WTC11 (cell line): ENCODE measurements around the gene IQCK. TPM values are rescaled to one million over a fixed set of nuclear protein-coding genes. Genes with fewer than 3 reads are reported as not detected.

Experiments
- ATAC-seq: fragments of 200-7000 bp; cut with Tn5 transposase; 2 replicates; pipeline ENCODE4 v1.10.0; 2021; ENCODE audit warnings: mild to moderate bottlenecking, moderate library complexity
- CTCF ChIA-PET: fragments of 300-600 bp; sonication (Branson Sonifier 250); formaldehyde crosslinking; loops from one replicate; lab custom pipeline; 2021; ENCODE audit warnings: antibody characterized with exemption; lab: Charles Lee
- POLR2A ChIA-PET: fragments of 350-600 bp; sonication (Branson Sonifier 250); formaldehyde crosslinking; loops from one replicate; lab custom pipeline; 2021; ENCODE audit warnings: antibody characterized with exemption; lab: Charles Lee
- DNase-seq: peaks from one replicate; pipeline ENCODE4 v3.0.0; 2021; ENCODE audit warnings: low spot score
- H3K27ac Mint-ChIP-seq: 2 replicates; pipeline ENCODE4 v1.8.0; 2021; ENCODE audit warnings: mixed read lengths
- H3K27me3 Mint-ChIP-seq: 2 replicates; pipeline ENCODE4 v1.8.0; 2021; ENCODE audit warnings: low read depth, mild to moderate bottlenecking, moderate library complexity, mixed read lengths
- H3K36me3 Mint-ChIP-seq: 2 replicates; pipeline ENCODE4 v1.8.0; 2021; ENCODE audit warnings: mixed read lengths
- H3K4me1 Mint-ChIP-seq: 2 replicates; pipeline ENCODE4 v1.8.0; 2022; ENCODE audit warnings: mixed read lengths
- H3K4me3 Mint-ChIP-seq: 2 replicates; pipeline ENCODE4 v1.8.0; 2021; ENCODE audit warnings: mild to moderate bottlenecking, moderate library complexity, mixed read lengths
- H3K9me3 Mint-ChIP-seq: 2 replicates; pipeline ENCODE4 v1.8.0; 2021; ENCODE audit warnings: mixed read lengths
- CREM ChIP-seq: sonication (generic); formaldehyde crosslinking; IDR thresholded peaks from 2 replicates; pipeline ENCODE4 v1.8.1; 2022; ENCODE audit warnings: mild to moderate bottlenecking, missing genetic modification reagents, moderate library complexity
- EMX1 ChIP-seq: fragments of 250-450 bp; sonication (Bioruptor Pico); IDR thresholded peaks from 2 replicates; pipeline ENCODE4 v1.8.0; 2021; ENCODE audit warnings: mild to moderate bottlenecking
- ETV6 ChIP-seq: sonication (generic); formaldehyde crosslinking; IDR thresholded peaks from 2 replicates; pipeline ENCODE4 v1.8.1; 2022; ENCODE audit warnings: mild to moderate bottlenecking, missing genetic modification reagents
- FOXJ3 ChIP-seq: sonication (generic); formaldehyde crosslinking; IDR thresholded peaks from 2 replicates; pipeline ENCODE4 v1.9.0; 2021; ENCODE audit warnings: missing genetic modification reagents, mild to moderate bottlenecking, borderline replicate concordance
- HMGA2 ChIP-seq: fragments of 250-450 bp; sonication (Bioruptor Pico); IDR thresholded peaks from 2 replicates; pipeline ENCODE4 v1.4.0; 2021; ENCODE audit warnings: mild to moderate bottlenecking, moderate library complexity
- MXD4 ChIP-seq: fragments of 250-450 bp; sonication (Bioruptor Pico); IDR thresholded peaks from 2 replicates; pipeline ENCODE4 v1.8.0; 2021; ENCODE audit warnings: mild to moderate bottlenecking, moderate library complexity, borderline replicate concordance
- NR2C2 ChIP-seq: sonication (generic); formaldehyde crosslinking; IDR thresholded peaks from 2 replicates; pipeline ENCODE4 v1.8.0; 2022; ENCODE audit warnings: mild to moderate bottlenecking, missing genetic modification reagents
- TCF7 ChIP-seq: sonication (generic); formaldehyde crosslinking; IDR thresholded peaks from 2 replicates; pipeline ENCODE4 v1.8.0; 2022; ENCODE audit warnings: mild to moderate bottlenecking, low read depth, missing genetic modification reagents, moderate library complexity
- TEAD1 ChIP-seq: sonication (generic); formaldehyde crosslinking; IDR thresholded peaks from 2 replicates; pipeline ENCODE4 v1.8.0; 2022; ENCODE audit warnings: mild to moderate bottlenecking, missing genetic modification reagents
- TEAD4 ChIP-seq: sonication (generic); formaldehyde crosslinking; IDR thresholded peaks from 2 replicates; pipeline ENCODE4 v1.8.0; 2022; ENCODE audit warnings: mild to moderate bottlenecking, missing genetic modification reagents
- TP53 ChIP-seq: sonication (generic); formaldehyde crosslinking; IDR thresholded peaks from 2 replicates; pipeline ENCODE4 v1.8.1; 2023; ENCODE audit warnings: mild to moderate bottlenecking, missing genetic modification reagents
- ZBTB21 ChIP-seq: sonication (generic); formaldehyde crosslinking; IDR thresholded peaks from 2 replicates; pipeline ENCODE4 v1.8.1; 2023; ENCODE audit warnings: mild to moderate bottlenecking, missing genetic modification reagents, borderline replicate concordance
- ZNF219 ChIP-seq: sonication (generic); formaldehyde crosslinking; IDR thresholded peaks from 2 replicates; pipeline ENCODE4 v1.8.0; 2023; ENCODE audit warnings: missing genetic modification reagents, mild to moderate bottlenecking, borderline replicate concordance
- ZNF232 ChIP-seq: sonication (generic); formaldehyde crosslinking; IDR thresholded peaks from 2 replicates; pipeline ENCODE4 v1.8.0; 2022; ENCODE audit warnings: mild to moderate bottlenecking, missing genetic modification reagents
- ZNF263 ChIP-seq: sonication (generic); formaldehyde crosslinking; IDR thresholded peaks from 2 replicates; pipeline ENCODE4 v1.8.1; 2022; ENCODE audit warnings: low read depth, mild to moderate bottlenecking, moderate library complexity, missing genetic modification reagents
- ZNF416 ChIP-seq: fragments of 250-450 bp; sonication (Bioruptor Pico); IDR thresholded peaks from 2 replicates; pipeline ENCODE4 v1.9.0; 2021; ENCODE audit warnings: mild to moderate bottlenecking, inconsistent platforms
- ZNF671 ChIP-seq: fragments of 250-450 bp; sonication (Bioruptor Pico); IDR thresholded peaks from 2 replicates; pipeline ENCODE4 v1.8.0; 2021; ENCODE audit warnings: mild to moderate bottlenecking
- total RNA-seq: library from RNA; stranded (reverse); gene quantifications from 3 replicates; pipeline ENCODE4 v1.2.3, GENCODE V29; 2021
- TF ChIP-seq, protein P1 (sequence below): sonication (generic); formaldehyde crosslinking; IDR thresholded peaks from 2 replicates; pipeline ENCODE4 v1.8.1; 2022; ENCODE audit warnings: missing genetic modification reagents, borderline replicate concordance
- TF ChIP-seq, protein P2 (sequence below): sonication (generic); formaldehyde crosslinking; IDR thresholded peaks from 2 replicates; pipeline ENCODE4 v1.8.1; 2023; ENCODE audit warnings: mild to moderate bottlenecking, missing genetic modification reagents, moderate library complexity
- TF ChIP-seq, protein P3 (sequence below): sonication (generic); formaldehyde crosslinking; IDR thresholded peaks from 2 replicates; pipeline ENCODE4 v1.8.0; 2022; ENCODE audit warnings: mild to moderate bottlenecking, missing genetic modification reagents
- TF ChIP-seq, protein P4 (sequence below): sonication (generic); formaldehyde crosslinking; conservative IDR thresholded peaks from 2 replicates; pipeline ENCODE4 v1.8.1; 2022; ENCODE audit warnings: mild to moderate bottlenecking, missing genetic modification reagents
- TF ChIP-seq, protein P5 (sequence below): sonication (generic); formaldehyde crosslinking; IDR thresholded peaks from 2 replicates; pipeline ENCODE4 v1.8.1; 2023; ENCODE audit warnings: mild to moderate bottlenecking, missing genetic modification reagents
- TF ChIP-seq, protein P6 (sequence below): sonication (generic); formaldehyde crosslinking; IDR thresholded peaks from 2 replicates; pipeline ENCODE4 v1.8.0; 2022; ENCODE audit warnings: mild to moderate bottlenecking, missing genetic modification reagents
- TF ChIP-seq, protein P7 (sequence below): sonication (generic); formaldehyde crosslinking; IDR thresholded peaks from 2 replicates; pipeline ENCODE4 v1.8.1; 2023; ENCODE audit warnings: mild to moderate bottlenecking, missing genetic modification reagents, borderline replicate concordance

IQCK gene
- total RNA-seq, 1 experiment from 2014 or later: 5.8 TPM

DNA sequence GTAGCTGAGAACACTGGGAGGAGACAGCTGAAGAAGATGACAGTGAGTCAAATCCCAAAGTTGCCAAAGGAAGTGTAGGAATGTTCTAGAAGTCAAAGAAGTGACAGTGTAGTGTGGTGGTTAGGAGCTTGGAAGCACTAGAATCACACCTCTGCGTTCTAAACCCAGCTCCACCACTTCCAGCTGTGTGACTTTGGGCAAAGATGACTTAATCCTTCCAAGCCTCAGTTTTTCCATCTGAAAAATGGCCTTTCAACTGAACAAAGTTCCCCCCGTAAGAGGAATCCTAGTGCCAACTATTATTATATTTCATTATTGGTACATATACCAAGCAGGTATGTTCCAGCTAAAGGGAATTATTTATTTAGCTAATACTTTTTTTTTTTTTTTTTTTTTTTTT is 56.0 kb downstream of the IQCK start (continued):
- TF ChIP-seq ZNF219 (CRISPR knock-in tag): no peak

DNA sequence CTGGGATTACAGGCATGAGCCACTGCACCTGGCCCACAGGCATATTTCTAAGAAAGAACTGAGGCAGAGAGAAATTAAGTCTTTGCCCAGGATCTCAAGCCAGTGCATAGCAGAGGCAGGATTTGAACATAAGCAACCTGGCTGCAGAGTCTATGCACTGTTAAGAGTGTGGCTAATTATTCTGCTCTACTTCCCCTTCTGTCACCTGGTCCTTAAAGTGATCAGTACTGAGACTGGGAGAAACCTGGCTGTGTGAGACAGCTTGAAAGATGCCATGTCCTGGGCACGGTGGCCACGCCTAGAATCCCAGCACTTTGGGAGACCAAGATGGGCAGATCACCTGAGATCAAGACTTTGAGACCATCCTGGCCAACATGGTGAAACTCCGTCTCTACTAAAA is 58.1 kb downstream of the IQCK start:
- Mint-ChIP-seq H3K4me1 (peaks cover 14% of the 10 kb centered on the region), H3K27ac (no peak overlapping the region), H3K27me3 (no peaks in the 10 kb centered on the region), H3K9me3 (no peaks in the 10 kb centered on the region)
- CTCF ChIA-PET: no interaction called here
- no peak for DNase-seq
- TF ChIP-seq ZNF232 (CRISPR knock-in tag) (no peak), CREM (no peak), FOXJ3 (CRISPR knock-in tag) (no peak)
- TF ChIP-seq, all 79 proteins: peak for 0
- Mint-ChIP-seq H3K36me3 (no peaks in the 10 kb centered on the region), H3K4me3 (no peak overlapping the region)
- POLR2A ChIA-PET: no interaction called here
- ATAC-seq: no peak

DNA sequence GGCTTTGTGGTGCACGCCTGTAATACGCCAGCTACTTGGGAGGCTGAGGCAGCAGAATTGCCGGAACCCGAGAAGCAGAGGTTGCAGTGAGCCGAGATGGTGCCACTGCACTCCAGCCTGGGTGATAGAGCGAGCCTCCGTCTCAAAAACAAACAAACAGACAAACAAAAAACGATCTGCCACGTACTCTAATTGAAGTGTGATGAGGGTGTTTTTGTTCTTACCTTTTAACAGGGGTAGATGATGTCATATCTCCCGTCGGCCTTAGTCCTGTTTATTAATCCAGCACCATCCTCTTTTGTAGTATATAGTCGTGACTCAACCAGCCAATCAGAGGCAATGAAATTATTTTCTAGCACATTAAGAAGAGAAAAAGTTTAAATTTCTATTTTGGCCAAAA is 58.5 kb downstream of the IQCK start:
- ATAC-seq (no peak), DNase-seq (no peak)
- CTCF ChIA-PET: interaction anchor here (0.6 kb wide), 1 partner anchor 55 kb away, joined by 5 read pairs; no protein-coding TSS in a partner anchor
- TF ChIP-seq, protein P1, sequence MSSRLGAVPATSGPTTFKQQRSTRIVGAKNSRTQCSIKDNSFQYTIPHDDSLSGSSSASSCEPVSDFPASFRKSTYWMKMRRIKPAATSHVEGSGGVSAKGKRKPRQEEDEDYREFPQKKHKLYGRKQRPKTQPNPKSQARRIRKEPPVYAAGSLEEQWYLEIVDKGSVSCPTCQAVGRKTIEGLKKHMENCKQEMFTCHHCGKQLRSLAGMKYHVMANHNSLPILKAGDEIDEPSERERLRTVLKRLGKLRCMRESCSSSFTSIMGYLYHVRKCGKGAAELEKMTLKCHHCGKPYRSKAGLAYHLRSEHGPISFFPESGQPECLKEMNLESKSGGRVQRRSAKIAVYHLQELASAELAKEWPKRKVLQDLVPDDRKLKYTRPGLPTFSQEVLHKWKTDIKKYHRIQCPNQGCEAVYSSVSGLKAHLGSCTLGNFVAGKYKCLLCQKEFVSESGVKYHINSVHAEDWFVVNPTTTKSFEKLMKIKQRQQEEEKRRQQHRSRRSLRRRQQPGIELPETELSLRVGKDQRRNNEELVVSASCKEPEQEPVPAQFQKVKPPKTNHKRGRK: no peak
- TF ChIP-seq HMGA2 (CRISPR knock-in tag) (no peak), TP53 (CRISPR knock-in tag) (no peak), TEAD4 (CRISPR knock-in tag) (no peak), EMX1 (CRISPR knock-in tag) (no peak), ZBTB21 (CRISPR knock-in tag) (no peak), ETV6 (CRISPR knock-in tag) (no peak), ZNF416 (CRISPR knock-in tag) (no peak), ZNF263 (CRISPR knock-in tag) (no peak), TEAD1 (CRISPR knock-in tag) (no peak), ZNF671 (CRISPR knock-in tag) (no peak), TCF7 (CRISPR knock-in tag) (no peak), MXD4 (CRISPR knock-in tag) (no peak), NR2C2 (no peak)
- TF ChIP-seq, protein P2, sequence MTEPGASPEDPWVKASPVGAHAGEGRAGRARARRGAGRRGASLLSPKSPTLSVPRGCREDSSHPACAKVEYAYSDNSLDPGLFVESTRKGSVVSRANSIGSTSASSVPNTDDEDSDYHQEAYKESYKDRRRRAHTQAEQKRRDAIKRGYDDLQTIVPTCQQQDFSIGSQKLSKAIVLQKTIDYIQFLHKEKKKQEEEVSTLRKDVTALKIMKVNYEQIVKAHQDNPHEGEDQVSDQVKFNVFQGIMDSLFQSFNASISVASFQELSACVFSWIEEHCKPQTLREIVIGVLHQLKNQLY (CRISPR knock-in tag): no peak
- TF ChIP-seq, protein P3, sequence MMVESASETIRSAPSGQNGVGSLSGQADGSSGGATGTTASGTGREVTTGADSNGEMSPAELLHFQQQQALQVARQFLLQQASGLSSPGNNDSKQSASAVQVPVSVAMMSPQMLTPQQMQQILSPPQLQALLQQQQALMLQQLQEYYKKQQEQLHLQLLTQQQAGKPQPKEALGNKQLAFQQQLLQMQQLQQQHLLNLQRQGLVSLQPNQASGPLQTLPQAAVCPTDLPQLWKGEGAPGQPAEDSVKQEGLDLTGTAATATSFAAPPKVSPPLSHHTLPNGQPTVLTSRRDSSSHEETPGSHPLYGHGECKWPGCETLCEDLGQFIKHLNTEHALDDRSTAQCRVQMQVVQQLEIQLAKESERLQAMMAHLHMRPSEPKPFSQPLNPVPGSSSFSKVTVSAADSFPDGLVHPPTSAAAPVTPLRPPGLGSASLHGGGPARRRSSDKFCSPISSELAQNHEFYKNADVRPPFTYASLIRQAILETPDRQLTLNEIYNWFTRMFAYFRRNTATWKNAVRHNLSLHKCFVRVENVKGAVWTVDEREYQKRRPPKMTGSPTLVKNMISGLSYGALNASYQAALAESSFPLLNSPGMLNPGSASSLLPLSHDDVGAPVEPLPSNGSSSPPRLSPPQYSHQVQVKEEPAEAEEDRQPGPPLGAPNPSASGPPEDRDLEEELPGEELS (CRISPR knock-in tag): no peak
- TF ChIP-seq, protein P4, sequence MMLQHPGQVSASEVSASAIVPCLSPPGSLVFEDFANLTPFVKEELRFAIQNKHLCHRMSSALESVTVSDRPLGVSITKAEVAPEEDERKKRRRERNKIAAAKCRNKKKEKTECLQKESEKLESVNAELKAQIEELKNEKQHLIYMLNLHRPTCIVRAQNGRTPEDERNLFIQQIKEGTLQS (CRISPR knock-in tag): no peak
- TF ChIP-seq, protein P5, sequence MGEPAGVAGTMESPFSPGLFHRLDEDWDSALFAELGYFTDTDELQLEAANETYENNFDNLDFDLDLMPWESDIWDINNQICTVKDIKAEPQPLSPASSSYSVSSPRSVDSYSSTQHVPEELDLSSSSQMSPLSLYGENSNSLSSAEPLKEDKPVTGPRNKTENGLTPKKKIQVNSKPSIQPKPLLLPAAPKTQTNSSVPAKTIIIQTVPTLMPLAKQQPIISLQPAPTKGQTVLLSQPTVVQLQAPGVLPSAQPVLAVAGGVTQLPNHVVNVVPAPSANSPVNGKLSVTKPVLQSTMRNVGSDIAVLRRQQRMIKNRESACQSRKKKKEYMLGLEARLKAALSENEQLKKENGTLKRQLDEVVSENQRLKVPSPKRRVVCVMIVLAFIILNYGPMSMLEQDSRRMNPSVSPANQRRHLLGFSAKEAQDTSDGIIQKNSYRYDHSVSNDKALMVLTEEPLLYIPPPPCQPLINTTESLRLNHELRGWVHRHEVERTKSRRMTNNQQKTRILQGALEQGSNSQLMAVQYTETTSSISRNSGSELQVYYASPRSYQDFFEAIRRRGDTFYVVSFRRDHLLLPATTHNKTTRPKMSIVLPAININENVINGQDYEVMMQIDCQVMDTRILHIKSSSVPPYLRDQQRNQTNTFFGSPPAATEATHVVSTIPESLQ (CRISPR knock-in tag): no peak
- TF ChIP-seq, protein P6, sequence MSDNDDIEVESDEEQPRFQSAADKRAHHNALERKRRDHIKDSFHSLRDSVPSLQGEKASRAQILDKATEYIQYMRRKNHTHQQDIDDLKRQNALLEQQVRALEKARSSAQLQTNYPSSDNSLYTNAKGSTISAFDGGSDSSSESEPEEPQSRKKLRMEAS: no peak
- TF ChIP-seq, protein P7, sequence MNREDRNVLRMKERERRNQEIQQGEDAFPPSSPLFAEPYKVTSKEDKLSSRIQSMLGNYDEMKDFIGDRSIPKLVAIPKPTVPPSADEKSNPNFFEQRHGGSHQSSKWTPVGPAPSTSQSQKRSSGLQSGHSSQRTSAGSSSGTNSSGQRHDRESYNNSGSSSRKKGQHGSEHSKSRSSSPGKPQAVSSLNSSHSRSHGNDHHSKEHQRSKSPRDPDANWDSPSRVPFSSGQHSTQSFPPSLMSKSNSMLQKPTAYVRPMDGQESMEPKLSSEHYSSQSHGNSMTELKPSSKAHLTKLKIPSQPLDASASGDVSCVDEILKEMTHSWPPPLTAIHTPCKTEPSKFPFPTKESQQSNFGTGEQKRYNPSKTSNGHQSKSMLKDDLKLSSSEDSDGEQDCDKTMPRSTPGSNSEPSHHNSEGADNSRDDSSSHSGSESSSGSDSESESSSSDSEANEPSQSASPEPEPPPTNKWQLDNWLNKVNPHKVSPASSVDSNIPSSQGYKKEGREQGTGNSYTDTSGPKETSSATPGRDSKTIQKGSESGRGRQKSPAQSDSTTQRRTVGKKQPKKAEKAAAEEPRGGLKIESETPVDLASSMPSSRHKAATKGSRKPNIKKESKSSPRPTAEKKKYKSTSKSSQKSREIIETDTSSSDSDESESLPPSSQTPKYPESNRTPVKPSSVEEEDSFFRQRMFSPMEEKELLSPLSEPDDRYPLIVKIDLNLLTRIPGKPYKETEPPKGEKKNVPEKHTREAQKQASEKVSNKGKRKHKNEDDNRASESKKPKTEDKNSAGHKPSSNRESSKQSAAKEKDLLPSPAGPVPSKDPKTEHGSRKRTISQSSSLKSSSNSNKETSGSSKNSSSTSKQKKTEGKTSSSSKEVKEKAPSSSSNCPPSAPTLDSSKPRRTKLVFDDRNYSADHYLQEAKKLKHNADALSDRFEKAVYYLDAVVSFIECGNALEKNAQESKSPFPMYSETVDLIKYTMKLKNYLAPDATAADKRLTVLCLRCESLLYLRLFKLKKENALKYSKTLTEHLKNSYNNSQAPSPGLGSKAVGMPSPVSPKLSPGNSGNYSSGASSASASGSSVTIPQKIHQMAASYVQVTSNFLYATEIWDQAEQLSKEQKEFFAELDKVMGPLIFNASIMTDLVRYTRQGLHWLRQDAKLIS: no peak
- Mint-ChIP-seq H3K27ac (no peak overlapping the region), H3K27me3 (no peaks in the 10 kb centered on the region), H3K4me1 (peaks cover 10% of the 10 kb centered on the region), H3K4me3 (no peak overlapping the region), H3K36me3 (no peaks in the 10 kb centered on the region), H3K9me3 (no peaks in the 10 kb centered on the region)
- POLR2A ChIA-PET: no interaction called here
